ENCODE measurements around the gene CPHXL. TPM values are rescaled to one million over a fixed set of nuclear protein-coding genes. Genes with fewer than 3 reads are reported as not detected.

Gene CPHXL
- total RNA-seq, 1 experiment from 2014 or later: not detected

- in situ Hi-C loops (cut with HindIII; ENCODE audit: low pct_unique_long_range_greater_than_20kb, low sequenced_read_pairs) (no loop called here), intact Hi-C loops (cut with micrococcal nuclease; ENCODE audit: unreplicated experiment) (loop anchor here (5.0 to 10.0 kb wide), 2 partner anchors 116 to 289 kb away; partner anchors contain the start of genes KARS1 and TERF2IP)
- Histone ChIP-seq H3K4me1 (ENCODE audit: control insufficient read depth, insufficient read depth, low read length) (no peaks in the 10 kb centered on the region), H3K27ac (ENCODE audit: low read length) (no peak overlapping the region), H3K27me3 (ENCODE audit: control insufficient read depth, insufficient read depth, low read length) (peaks cover 2% of the 10 kb centered on the region; the same call in 1 of the 2 replicates), H3K9me3 (ENCODE audit: control insufficient read depth, insufficient read depth, low read depth, low read length) (no peaks in the 10 kb centered on the region), H3K36me3 (ENCODE audit: control insufficient read depth, insufficient read depth, low read length) (no peaks in the 10 kb centered on the region), H3K4me3 (ENCODE audit: low read depth in 2 of 2, low read length in 2 of 2) (no peak overlapping the region)
- no TSS peak for BruUV-seq (replicated peaks)
- ChIA-PET POLR2A (interaction anchor here (0.6 kb wide), 1 partner anchor 366 kb away, joined by 3 read pairs; no protein-coding TSS in a partner anchor), CTCF (no interaction called here)
- no peak for DNase-seq (ENCODE audit: low read depth, low spot score)
- TF ChIP-seq POLR2AphosphoS5 (IDR thresholded peaks at IDR 0.05; ENCODE audit: low read depth, low read length): no peak
- no peak for TF ChIP-seq TCF7L2 (IDR thresholded peaks at IDR 0.05; ENCODE audit: low read depth, low read length)
- no peak for TF ChIP-seq REST (IDR thresholded peaks at IDR 0.05; ENCODE audit: insufficient read depth in 1 of 2, low read depth in 2 of 2, low read length in 1 of 2)
- no peak for TF ChIP-seq SIN3A (IDR thresholded peaks at IDR 0.05; ENCODE audit: borderline replicate concordance, insufficient read depth, low read depth, low read length)
- TF ChIP-seq CTCF (IDR thresholded peaks at IDR 0.05): no peak
- no peak for ATAC-seq
These were observed 34.8 kb upstream of the CPHXL start for GRCh38 chr16:75761108-75761507.

- in situ Hi-C loops (cut with HindIII; ENCODE audit: low pct_unique_long_range_greater_than_20kb, low sequenced_read_pairs) (no loop called here), intact Hi-C loops (cut with micrococcal nuclease; ENCODE audit: unreplicated experiment) (loop anchor here (5.0 to 10.0 kb wide), 2 partner anchors 115 to 288 kb away; partner anchors contain the start of genes KARS1 and TERF2IP)
- no peaks in the 10 kb centered on the region for H3K27me3 ChIP-seq (ENCODE audit: control insufficient read depth, insufficient read depth, low read length)
- CTCF ChIA-PET: no interaction called here
- no TSS peak for BruUV-seq (replicated peaks)
- no peak for TF ChIP-seq REST (IDR thresholded peaks at IDR 0.05; ENCODE audit: insufficient read depth in 1 of 2, low read depth in 2 of 2, low read length in 1 of 2)
- no peak for TF ChIP-seq POLR2AphosphoS5 (IDR thresholded peaks at IDR 0.05; ENCODE audit: low read depth, low read length)
- TF ChIP-seq SIN3A (IDR thresholded peaks at IDR 0.05; ENCODE audit: borderline replicate concordance, insufficient read depth, low read depth, low read length): no peak
- TF ChIP-seq CTCF (IDR thresholded peaks at IDR 0.05): no peak
- TF ChIP-seq TCF7L2 (IDR thresholded peaks at IDR 0.05; ENCODE audit: low read depth, low read length): no peak
- H3K9me3 ChIP-seq (ENCODE audit: control insufficient read depth, insufficient read depth, low read depth, low read length): no peaks in the 10 kb centered on the region
- H3K4me3 ChIP-seq (ENCODE audit: low read depth in 2 of 2, low read length in 2 of 2): no peak overlapping the region
- POLR2A ChIA-PET: no interaction called here
- no peaks in the 10 kb centered on the region for H3K36me3 ChIP-seq (ENCODE audit: control insufficient read depth, insufficient read depth, low read length)
- no peak overlapping the region for H3K27ac ChIP-seq (ENCODE audit: low read length)
- H3K4me1 ChIP-seq (ENCODE audit: control insufficient read depth, insufficient read depth, low read length): no peaks in the 10 kb centered on the region
- ATAC-seq (no peak), DNase-seq (ENCODE audit: low read depth, low spot score) (no peak)
These were observed 33.8 kb upstream of the CPHXL start for GRCh38 chr16:75760018-75760519.
